DND-41 (cell line): ENCODE measurements around the gene PABPN1L.

Source experiments
- ATAC-seq: fragments of 200-7000 bp; cut with Tn5 transposase; 3 replicates; pipeline ENCODE4 v1.9.1; 2021; ENCODE audit warnings: low read depth; ENCODE audit not compliant: insufficient read depth
- DNase-seq: peaks from one replicate; pipeline ENCODE4 v3.0.0-alpha.2; 2020
- H2AFZ ChIP-seq: 2 replicates; pipeline ENCODE4 v1.6.0; 2012; ENCODE audit warnings: low read depth, low read length
- H3K27ac ChIP-seq: 2 replicates; pipeline ENCODE4 v1.5.1; 2012; ENCODE audit warnings: low read length, inconsistent platforms
- H3K27me3 ChIP-seq: fragments of 200-600 bp; sonication (generic); 2 replicates; pipeline ENCODE4 v1.6.0; 2012; ENCODE audit warnings: low read length, mild to moderate bottlenecking, inconsistent platforms; ENCODE audit not compliant: insufficient read depth, poor library complexity
- H3K36me3 ChIP-seq: 2 replicates; pipeline ENCODE4 v1.5.1; 2012; ENCODE audit warnings: low read length, inconsistent platforms; ENCODE audit not compliant: insufficient read depth
- H3K4me1 ChIP-seq: 2 replicates; pipeline ENCODE4 v1.5.1; 2012; ENCODE audit warnings: mild to moderate bottlenecking, low read length; ENCODE audit not compliant: insufficient read depth
- H3K4me2 ChIP-seq: 2 replicates; pipeline ENCODE4 v1.6.0; 2012; ENCODE audit warnings: mild to moderate bottlenecking, moderate library complexity, low read length, inconsistent platforms; ENCODE audit not compliant: insufficient read depth
- H3K4me3 ChIP-seq, 2 experiments: fragments of 200-600 bp in 1 of 2; shearing (Covaris generic) in 1 of 2; 2 replicates each; pipeline ENCODE4 v1.5.1; 2012 to 2016; ENCODE audit warnings: inconsistent platforms in 2 of 2, low read length in 2 of 2, mild to moderate bottlenecking in 2 of 2, low read depth in 1 of 2, moderate library complexity in 1 of 2
- H3K79me2 ChIP-seq: 2 replicates; pipeline ENCODE4 v1.6.0; 2012; ENCODE audit warnings: low read length, inconsistent platforms; ENCODE audit not compliant: insufficient read depth
- H3K9ac ChIP-seq: 2 replicates; pipeline ENCODE4 v1.6.0; 2012; ENCODE audit warnings: low read depth, mild to moderate bottlenecking, inconsistent platforms, low read length, moderate library complexity
- H3K9me3 ChIP-seq: 2 replicates; pipeline ENCODE4 v1.5.1; 2012; ENCODE audit warnings: low read length, moderate library complexity, mild to moderate bottlenecking, inconsistent platforms; ENCODE audit not compliant: insufficient read depth, severe bottlenecking
- H4K20me1 ChIP-seq: 2 replicates; pipeline ENCODE4 v1.6.0; 2012; ENCODE audit warnings: low read length; ENCODE audit not compliant: insufficient read depth
- CTCF ChIP-seq: IDR thresholded peaks from 2 replicates; pipeline ENCODE4 v1.5.1; 2012; ENCODE audit warnings: borderline replicate concordance, low read length, moderate library complexity, mild to moderate bottlenecking; ENCODE audit not compliant: poor library complexity, severe bottlenecking; ENCODE audit errors: extremely low read depth
- EZH2 ChIP-seq: IDR thresholded peaks from 3 replicates; pipeline ENCODE4 v1.6.1; 2012; ENCODE audit warnings: borderline replicate concordance, low read depth, mild to moderate bottlenecking, moderate library complexity, low read length, inconsistent platforms; ENCODE audit not compliant: severe bottlenecking

PABPN1L gene

GRCh38 chr16:88836791-88837190 is 29.7 kb downstream of the PABPN1L start:
- no peak overlapping the region for H2AFZ ChIP-seq
- H3K27ac ChIP-seq = no peak overlapping the region
- H3K27me3 ChIP-seq = no peaks in the 10 kb centered on the region
- H3K9ac ChIP-seq = no peak overlapping the region
- peaks cover 6% of the 10 kb centered on the region; the same call in 1 of the 2 replicates for H4K20me1 ChIP-seq
- no peak for TF ChIP-seq EZH2
- TF ChIP-seq CTCF = no peak
- no peaks in the 10 kb centered on the region for H3K9me3 ChIP-seq
- ATAC-seq (no peak), DNase-seq (no peak)
- H3K79me2 ChIP-seq = no peaks in the 10 kb centered on the region
- no peak overlapping the region for H3K4me2 ChIP-seq
- peaks cover 34% of the 10 kb centered on the region for H3K36me3 ChIP-seq
- H3K4me3 ChIP-seq = no peak overlapping the region
- no peaks in the 10 kb centered on the region for H3K4me1 ChIP-seq

DNA sequence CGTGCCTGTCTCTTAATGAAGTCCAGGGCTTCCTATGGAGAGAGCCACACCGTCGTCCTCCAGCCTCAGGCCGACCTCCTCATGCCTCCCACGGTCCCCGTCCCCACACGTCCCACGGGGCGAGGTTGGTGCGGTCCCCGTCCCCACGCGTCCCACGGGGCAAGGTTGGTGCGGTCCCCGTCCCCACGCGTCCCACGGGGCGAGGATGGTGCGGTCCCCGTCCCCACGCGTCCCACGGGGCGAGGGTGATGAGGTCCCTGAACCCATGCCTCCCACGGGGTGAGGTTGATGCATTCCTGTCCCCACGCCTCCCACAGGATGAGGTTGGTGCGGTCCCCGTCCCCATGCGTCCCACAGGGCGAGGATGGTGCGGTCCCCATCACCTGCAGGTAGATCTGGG is 30.6 kb downstream of the PABPN1L start:
- Histone ChIP-seq H3K4me2 (no peak overlapping the region), H3K4me3 (no peak overlapping the region), H3K9me3 (no peaks in the 10 kb centered on the region), H3K79me2 (no peaks in the 10 kb centered on the region), H3K27ac (no peak overlapping the region), H3K9ac (no peak overlapping the region), H3K36me3 (peaks cover 33% of the 10 kb centered on the region), H3K4me1 (no peaks in the 10 kb centered on the region), H3K27me3 (no peaks in the 10 kb centered on the region), H2AFZ (no peak overlapping the region), H4K20me1 (no peaks in the 10 kb centered on the region)
- ATAC-seq (no peak), DNase-seq (no peak)
- TF ChIP-seq CTCF = no peak
- no peak for TF ChIP-seq EZH2

GRCh38 chr16:88835383-88835782 is 31.1 kb downstream of the PABPN1L start:
- Histone ChIP-seq H3K27me3 (no peaks in the 10 kb centered on the region), H3K36me3 (peaks cover 29% of the 10 kb centered on the region), H3K79me2 (no peaks in the 10 kb centered on the region), H4K20me1 (no peaks in the 10 kb centered on the region), H3K9ac (no peak overlapping the region), H3K4me2 (no peak overlapping the region), H3K9me3 (no peaks in the 10 kb centered on the region), H3K4me1 (no peaks in the 10 kb centered on the region), H3K27ac (no peak overlapping the region), H3K4me3 (no peak overlapping the region), H2AFZ (no peak overlapping the region)
- DNase-seq (no peak), ATAC-seq (no peak)
- TF ChIP-seq EZH2 = no peak
- TF ChIP-seq CTCF = no peak

- Histone ChIP-seq H4K20me1 (no peaks in the 10 kb centered on the region), H3K9me3 (no peaks in the 10 kb centered on the region), H3K4me1 (no peaks in the 10 kb centered on the region), H3K79me2 (no peaks in the 10 kb centered on the region), H3K27me3 (no peaks in the 10 kb centered on the region), H2AFZ (no peak overlapping the region), H3K36me3 (peaks cover 22% of the 10 kb centered on the region), H3K9ac (no peak overlapping the region), H3K4me2 (no peak overlapping the region), H3K27ac (no peak overlapping the region), H3K4me3 (no peak overlapping the region)
- ATAC-seq (no peak), DNase-seq (no peak)
- no peak for TF ChIP-seq CTCF
- TF ChIP-seq EZH2 = no peak
These were observed 31.8 kb downstream of the PABPN1L start for GRCh38 chr16:88834670-88835069.
